Nucleus accumbens (tissue), 56 donors: ENCODE data around the gene HOXB4.

Experiments
- DNase-seq, 56 donors: peaks; one replicate each; lab custom pipeline; 2025; lab: John Stamatoyannopoulos, UW

The HOXB4 gene

DNA sequence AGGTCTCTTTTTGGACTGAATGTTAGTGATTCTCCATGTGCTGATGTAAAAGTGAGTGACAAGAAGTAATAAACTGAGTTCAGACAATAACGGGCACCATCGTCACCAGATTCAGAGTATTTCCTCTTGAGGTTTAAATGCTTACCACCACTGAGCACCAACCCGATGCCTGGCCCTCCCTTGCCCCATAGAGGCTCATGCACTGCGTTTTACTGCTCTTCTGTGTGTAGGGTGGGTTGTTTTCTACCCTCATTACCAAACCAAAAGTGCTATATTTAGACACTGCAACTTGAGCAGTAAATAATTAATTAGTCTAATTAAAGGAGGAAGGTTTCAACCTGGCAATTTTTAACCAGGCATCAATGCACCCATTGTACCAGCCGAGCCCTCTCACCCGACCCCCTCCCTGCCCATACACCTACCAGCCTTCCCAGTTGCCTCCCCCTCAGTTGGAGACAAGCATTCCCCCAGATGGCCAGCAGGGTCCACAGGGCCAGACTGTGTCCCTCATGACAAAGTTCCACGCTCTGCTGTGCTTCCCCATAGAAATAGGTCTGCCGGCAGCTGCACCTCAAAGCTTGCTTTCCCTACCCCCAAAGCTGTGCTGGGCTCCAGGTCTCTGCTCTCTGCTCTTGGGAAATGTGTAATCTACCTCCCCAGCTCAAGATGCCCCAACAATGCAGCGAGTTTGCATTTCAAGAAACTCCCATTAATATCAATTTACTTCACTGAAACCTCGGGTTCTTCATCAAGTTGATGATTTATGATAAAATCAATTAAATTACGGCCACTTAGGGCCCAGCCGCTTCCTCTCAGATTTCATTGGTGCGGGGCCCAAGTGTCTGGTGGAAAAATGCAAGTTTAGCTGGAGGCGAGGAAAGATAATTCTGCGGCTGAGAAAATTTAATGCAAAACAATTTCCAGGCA, 16.0 kb downstream of the HOXB4 start:
- no peak for DNase-seq

DNA sequence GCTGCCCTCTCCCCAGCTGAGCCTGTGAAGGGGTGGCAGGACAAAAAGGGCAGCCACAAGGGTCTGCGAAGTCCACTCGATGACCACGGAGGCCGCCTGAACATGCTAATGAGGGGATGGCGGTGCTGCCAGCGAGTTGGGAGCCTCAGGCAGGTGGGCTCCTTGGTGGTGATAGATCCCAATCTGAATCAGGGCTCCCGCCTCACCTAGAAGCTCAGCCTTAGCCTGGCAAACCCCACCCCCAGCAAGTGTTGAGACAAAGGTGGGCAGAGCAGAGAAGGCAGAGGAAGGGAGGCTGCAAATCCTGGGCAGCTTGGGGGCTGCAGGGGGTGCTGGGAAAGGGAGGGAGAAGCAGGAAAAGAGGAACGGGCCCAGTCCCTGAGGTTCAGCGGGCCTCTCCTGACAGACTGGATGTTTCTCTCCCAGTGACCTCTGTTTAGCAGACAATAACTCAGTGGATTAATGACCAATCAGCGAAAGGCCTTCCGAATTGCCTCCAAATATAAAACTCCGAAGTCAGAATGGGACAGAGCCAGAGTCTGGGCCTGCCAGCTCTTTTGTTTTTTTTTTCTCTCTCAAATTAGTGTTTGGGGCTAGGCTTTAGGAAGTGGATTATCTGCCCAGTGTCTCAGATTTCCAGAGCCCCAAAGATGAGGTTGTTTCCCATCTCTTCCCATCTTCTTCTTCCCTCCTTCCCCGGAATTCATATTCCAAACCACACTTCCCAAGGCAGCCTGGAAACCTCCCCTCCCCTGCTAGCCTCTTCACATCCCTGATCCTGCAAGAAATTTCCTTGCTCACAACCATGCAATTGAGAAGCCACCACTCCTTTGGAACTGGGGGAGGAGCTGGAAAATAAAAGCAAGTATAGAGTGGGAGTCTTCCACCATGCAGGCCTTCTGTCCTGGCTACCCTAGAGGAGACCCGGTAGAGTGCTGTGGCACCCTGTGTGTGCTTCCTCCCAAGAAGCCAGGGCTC, 18.0 kb downstream of the HOXB4 start:
- DNase-seq, result no peak

DNA sequence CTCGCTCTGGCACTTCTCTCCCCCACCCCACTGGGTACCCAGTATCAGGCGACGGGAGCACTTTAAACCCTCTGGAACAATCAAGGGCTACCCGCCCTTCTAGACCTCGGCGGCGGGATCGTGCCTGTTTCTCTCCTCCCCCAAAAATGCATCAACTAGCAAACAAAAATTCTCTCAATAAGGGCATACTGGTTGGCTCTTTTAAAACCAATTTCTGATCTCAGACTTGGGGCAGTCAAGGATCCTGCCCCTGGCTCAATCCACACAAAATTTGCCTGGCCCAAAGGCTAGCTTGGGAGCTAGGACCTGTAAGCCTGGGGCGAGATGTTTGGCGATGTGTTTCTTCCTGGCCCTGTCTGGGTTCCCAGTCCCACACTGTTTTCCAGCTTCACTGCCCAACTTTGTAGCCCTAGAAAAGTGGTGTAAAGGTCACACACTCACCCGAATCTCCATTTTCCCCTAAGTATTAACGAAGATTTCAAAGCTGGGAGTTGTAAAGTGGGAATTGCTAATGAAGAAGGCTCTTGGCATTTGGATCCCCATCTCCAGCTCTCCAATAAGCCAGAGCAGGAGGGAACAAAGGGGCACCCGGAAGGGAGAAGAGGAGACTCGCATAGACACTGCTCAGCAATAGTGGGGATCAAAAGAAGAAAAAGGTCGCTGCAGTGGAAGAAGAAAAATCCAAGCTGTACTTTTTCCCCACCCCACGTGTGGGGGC, 18.9 kb downstream of the HOXB4 start:
- no peak for DNase-seq

DNA sequence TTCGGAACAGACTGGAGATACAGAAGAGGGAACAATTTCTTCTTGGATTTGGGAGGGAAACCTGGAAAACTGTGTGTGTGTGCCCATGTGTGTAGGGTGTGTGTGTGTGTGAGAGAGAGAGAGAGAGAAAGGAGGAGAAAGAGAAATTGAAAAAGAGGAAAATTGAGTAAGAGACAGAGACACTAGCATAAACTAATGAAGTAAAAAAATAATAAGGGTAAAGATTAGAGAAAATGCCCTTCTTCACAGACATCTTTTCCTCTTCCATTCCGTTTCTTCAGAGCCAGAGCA, 19.4 kb downstream of the HOXB4 start:
- DNase-seq, result no peak

DNA sequence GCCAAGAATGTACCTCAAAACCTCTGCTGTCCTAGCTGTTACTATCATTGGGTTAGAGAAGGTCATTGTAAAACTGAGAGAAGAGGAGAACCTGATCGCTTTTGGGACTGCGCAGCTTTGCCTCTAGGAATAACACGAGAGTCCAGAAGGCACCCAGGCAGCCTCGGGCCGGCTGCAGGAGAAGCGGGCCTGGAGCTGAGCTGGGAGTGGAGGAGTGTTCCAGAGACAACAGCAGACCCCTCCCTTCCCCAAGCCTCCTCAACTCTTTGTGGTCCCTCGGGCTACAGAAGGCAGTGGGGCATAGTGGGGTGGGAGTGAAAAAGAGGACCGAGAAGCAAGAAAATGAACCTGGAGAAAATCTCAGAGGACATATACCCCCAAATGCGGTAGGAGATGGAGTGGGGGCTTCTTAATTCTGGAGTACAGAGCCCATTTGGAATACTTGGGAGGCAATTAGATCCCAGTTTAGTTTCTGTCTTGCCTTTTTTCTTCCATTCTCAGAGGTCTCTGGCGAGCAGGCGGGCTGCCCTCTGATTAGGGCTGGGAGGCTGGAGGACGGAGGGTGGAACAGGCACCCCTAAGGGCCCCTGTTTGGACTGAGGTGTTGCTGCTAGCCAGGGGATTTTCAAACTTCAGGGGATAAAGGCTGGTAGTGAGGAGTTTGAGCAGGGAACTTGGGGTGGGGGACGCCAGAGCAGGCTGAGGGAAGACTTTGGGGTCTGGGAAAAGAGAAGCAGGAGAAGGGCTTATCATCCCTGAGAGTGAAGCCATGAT, 19.9 kb downstream of the HOXB4 start:
- no peak for DNase-seq

DNA sequence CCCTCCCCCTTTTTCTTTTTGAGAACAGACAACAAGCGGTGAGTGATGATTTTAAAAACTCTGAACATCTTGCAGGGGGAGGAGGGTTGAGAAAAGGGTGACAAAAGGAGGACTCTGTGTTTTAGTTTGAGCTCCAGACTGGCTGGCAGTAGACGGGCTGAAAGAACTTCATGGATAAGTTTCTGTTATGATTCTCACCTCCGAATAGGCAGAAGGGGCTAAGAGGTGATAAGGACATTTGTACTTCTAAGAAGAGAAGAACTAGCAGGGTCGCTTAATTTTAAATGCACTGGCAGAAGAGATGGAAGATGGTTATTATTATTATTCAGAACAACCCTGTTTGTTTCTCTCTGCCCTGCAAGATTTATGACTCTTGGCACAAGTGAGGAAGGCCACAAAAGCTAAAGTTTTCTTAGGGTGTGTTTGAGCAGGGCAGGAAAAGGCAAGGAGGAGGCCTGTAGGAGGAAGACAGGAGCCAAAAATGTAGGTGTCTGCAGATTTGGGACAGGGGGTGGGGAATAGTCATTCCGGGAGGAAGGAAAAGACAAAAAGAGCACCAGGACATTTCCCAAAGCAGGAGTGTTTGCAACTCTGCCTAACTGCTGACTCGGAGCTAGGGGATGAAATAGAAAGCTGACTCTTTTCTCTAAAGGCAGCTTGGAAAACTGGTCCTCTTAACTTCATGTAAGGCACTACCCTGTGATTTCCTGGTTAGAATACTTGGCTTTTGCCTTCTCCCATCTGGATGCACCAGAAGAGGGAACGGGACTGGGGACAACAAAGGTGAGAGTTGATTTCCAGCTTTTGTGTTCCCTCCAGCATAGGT, 21.4 kb downstream of the HOXB4 start:
- no peak for DNase-seq

DNA sequence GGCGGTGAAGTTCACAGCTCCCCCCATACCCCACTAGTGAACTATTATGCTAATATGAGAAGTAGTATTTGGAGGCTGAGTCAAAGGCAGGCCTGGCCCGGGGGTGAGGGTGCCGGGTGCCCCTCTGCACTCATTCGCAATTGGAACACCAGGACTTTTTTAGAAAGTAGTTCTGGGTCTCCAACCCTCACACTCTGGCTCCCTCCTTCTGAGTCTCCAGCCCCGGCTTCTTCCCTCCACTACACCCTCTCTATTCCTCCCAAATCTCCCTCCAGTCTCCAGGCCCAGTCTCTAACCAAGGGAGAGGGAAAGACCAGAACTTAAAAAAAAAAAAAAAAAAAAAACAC, 21.9 kb downstream of the HOXB4 start:
- DNase-seq, result no peak

DNA sequence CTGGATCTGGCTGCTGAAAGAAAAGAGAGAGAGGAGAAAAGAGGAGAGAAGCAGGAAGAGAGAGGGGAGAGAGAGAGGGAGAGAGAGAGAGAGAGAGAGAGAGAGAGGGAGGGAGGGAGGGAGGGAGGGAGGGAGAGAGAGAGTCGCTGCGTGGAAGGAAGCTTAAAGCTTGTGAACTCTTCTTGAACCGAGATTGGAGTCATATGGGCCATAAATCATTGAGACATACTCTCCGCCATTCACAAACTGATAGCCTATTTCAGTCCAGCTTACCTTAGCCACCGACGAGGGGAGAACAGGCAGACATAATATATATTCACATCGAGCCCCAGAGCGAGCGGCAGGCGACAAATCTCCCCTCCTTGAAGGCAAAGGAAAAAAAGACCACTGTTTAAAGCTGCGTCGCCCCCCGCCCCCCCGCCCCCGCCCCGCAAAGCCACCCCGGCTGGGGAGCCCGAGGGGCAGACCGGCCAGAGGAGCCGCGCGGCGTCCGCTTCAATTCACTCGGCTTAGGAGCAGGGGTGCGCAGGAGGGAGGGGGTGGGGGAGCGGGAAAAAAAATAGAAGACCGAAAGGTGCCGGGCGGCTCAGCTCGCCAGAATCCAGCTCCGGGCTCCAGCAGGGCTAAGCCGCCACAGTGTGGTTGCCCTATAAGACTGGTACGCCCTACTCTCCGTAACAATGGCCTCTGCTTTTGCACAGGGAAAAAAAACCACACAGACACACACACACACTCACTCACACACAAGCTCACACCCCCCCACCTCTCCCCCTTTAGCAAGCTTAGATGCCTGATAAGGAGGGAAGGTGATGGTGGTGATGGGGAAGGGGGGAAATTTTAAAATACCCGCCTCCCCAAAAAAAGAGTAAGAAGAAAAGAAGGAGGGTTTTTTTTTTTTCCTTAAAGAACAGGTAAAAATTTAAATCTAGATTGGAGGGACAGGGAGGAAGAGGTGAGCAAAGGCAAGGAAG, 22.6 kb downstream of the HOXB4 start:
- no peak for DNase-seq

DNA sequence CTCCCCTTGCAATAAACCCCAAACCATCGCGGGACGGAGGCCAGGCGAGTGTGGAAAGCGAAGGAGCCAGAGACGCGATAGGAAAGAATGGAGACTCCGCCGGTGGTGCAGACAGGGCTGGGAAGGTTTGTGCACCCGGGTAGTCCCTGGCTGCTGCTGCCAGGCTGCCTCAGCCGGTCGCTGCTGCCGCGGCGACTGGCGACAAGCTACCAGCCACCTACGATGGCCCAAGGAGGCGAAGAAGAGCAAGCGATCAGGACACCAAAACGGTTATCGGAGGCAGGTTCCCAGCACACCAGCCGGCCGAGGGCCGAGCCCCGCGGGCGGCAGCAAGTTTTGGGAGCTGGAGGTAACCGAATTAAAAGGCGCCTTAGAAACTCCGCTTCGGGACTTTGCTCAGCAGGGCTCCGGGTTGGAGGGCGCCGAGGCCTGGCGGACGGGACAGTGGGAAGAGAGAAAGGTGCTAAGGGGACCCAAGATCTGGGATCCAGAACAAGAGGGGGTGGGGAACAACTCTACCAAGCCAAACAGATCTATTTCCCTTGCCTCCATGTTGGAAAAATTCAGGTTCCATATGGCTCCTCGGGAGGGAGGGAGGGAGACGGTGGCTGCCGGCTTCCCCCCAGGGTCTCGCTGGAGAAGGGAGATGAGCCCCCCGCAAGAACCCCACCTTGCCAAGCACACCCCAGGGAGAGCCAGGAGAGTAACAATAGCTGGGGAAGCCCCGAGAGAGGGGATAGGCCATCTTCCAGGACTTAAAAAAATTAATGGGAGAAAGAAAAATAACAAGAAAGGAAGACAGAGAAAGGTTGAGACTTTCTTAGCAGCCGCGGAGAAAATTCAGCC, 23.5 kb downstream of the HOXB4 start:
- no peak for DNase-seq

DNA sequence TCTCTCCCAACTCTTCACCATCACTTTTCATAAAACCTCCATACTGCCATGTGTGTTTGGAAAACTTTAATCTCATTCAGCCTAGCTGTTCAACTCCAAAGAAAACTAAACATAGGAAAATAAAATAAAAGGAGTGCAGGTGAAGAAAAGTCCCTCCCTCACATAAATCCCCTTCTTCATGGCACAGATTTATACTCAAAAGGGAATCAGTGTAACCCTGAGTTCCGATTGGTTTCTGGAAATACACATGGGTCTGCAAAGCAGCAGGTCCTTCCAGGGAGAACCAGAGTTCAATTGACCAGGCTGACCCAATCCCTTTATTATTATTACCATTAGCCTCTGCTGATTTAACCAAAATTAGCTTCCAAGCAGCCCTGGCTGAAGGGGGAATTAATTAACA, 24.3 kb downstream of the HOXB4 start:
- DNase-seq, result no peak

DNA sequence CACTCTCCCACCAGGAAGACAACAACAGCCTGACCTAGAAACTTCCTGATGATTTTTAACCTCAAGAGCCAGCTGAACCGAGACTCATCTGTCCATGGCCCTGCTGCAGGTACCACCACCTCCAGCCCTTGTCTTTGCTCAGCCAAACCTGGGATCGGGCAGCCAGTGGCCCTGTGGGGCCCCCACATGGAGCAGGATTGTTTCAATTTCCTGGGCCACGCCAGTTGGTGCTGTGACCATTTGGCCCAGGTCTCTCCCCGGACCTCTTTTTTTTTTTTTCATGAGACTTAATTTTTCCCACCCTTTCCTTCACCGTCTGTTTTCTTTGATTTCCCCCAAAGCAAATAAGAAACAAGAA, 25.0 kb downstream of the HOXB4 start:
- no peak for DNase-seq

DNA sequence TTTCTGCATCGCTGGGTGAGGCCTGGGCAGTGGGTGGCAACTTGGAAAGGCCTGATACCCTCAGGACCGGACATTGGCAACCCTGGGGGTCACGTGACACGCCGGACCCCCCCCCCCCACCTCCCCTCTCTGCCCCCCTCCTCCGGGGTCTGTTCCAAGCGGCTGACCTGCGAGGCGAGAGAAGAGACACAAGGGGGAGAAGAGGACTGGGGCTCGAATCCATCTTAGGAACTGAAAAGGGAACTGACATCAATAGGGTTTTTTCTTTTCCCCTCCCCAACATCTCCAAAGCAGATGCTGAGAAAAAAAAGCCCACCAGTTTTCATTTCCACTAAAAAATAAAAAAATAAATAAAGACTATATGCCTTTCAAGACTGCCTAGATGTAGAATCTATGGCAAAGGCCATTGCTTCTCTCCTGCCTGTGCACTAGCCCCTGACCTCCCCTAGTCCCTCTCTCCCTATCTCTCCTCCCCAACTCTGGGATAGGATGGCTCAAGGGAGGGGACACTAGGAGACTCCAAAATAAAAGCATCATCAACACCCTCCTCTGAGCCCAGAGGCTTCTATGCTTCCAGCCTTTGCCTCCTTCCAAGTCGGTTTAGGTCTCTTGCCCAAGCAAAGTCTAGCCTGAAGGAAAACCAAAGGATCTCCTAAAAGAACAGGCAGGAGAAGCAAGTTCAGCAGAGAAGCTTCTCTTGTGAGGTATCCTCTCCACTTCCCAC, 25.5 kb downstream of the HOXB4 start:
- DNase-seq, result no peak

DNA sequence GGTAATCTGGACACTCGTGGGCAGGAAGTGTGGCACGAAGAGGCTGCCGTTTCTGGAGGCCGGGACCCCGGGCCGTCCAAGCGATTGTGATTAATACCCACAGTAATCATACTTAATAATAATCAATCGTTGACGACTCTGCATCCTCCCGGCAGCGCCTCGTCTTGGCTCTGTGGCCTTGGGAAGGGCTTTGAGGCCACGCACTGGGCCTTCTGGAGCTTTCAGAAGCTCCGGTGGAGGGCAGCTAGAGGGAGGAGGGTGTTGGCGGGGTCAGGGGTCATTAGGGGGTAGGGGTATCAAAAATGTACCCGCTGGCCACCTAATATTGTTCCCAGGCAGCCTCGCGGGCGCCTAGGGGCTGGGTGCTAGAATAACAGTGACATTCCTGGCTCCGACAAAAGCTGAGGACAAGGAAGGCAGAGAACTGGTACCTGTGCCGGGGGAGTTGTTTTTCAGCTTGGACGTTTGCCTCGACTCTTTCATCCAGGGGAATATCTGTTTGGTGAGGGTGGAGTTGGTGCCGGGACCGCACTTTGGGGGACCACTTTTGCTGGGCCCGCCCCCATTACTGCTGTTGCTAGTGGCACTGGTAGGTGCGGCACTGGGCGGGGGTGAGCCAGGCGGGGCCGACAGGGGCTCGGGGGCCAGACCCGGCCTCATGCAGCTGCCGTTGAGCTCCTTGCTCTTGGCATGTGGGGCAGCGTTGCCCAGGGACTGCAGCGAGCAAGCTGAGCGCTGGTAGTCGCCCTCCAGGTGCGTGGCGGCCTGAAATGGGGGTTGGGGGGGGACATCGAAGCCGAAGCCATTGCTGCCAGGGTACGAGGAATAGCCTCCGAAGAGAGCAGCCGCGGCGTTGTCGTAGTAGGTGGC, 26.3 kb downstream of the HOXB4 start:
- DNase-seq, result no peak

DNA sequence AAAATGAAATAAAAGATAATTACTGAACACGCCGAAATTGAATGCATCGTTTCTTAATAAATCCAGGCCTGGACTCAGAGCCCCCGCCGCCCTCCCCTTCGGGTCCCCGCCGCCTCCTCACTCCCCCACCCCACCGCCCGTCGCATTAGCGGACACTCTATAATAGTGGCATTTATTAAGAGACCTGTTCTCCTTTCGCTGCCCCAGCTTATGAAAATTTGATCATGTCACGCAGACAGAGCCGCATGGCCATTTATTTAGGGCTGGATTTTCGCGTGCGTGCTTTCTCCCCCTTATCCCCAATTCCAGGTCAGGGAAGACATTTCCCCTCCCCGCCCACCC, 27.0 kb downstream of the HOXB4 start:
- no peak for DNase-seq

DNA sequence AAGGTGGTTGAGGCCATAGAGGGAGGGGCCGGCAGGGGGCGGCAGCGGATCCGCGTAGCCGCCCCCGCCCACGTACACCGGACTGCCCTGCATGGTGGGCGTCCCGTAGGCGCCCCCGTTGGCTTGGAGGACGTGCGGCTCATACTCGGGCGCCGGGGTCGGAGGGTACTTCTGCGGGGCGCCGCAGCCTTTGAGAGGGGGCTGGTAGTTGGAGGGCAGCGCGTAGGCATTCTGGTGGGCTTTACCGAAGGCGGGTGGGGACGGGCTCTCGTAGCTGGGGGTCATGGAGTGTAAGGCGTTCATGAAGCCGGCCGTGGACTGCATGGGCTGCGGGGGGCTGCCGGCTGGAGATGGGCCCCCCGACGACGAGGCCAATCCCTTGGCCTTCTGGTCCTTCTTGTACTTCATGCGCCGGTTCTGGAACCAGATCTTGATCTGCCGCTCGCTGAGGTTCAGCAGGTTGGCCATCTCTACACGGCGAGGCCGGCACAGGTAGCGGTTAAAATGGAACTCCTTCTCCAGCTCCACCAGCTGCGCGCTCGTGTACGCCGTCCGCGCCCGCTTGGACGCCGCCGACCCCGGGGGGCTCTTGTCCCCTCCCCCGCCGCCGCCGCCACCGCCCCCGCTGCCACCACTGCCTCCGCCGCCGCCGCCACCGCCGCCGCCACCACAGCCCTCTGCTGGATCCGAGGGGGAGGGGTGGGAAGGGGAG, 27.5 kb downstream of the HOXB4 start:
- no peak for DNase-seq
